DMS 273 (cell line): ENCODE measurements around the gene CNMD.
"Not testable (repeated sequence)": the region's sequence is repeated elsewhere in the genome, so short reads cannot be mapped to it uniquely, and the experiment has no call there.

Source experiments
- DNase-seq: peaks from one replicate; lab custom pipeline; 2025; ENCODE audit not compliant: unreplicated experiment; lab: John Stamatoyannopoulos, UW

Gene CNMD

GRCh38 chr13:52746141-52746540 lies 6.5 kb upstream of the CNMD start:
- peak; percentile 25 for DNase-seq

DNA sequence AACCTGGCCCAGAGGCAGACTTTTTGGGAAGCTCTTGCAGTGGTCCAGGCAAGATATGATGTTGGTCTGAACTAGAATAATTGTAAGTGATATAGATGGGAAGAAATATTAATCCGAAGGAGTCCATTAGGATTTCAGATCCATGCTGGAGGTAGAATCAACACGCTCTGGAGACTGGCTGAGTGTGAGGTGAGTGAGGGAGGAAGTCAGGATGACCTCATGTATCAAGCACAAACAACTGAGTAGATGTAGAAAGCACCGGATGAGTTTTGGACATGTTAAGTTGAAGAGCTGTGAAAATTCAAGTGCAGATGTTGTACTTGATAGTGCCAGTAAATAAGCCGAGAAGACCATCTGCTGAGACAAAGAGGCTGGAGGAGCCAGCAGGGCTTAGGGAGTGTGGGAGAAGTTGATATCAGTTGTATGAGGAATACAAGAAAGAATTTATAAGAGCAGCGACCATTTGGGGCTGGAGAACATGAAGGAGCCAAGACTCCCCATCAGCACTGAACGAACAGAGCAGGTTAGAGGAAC lies 5.3 kb upstream of the CNMD start:
- peak; percentile 92 for DNase-seq

GRCh38 chr13:52743988-52744387 lies 4.4 kb upstream of the CNMD start:
- DNase-seq = peak; percentile 31

GRCh38 chr13:52743569-52743968 lies 3.9 kb upstream of the CNMD start:
- DNase-seq = no peak

GRCh38 chr13:52738719-52739467 lies 727 bp downstream of the CNMD start:
- DNase-seq = no peak

- no peak for DNase-seq
Measured at GRCh38 chr13:52737965-52738364, 1.7 kb downstream of the CNMD start.

- no peak for DNase-seq
Measured at GRCh38 chr13:52737451-52737850, 2.2 kb downstream of the CNMD start.

- DNase-seq = no peak
Measured at GRCh38 chr13:52736891-52737290, 2.7 kb downstream of the CNMD start.

- DNase-seq = no peak
Measured at GRCh38 chr13:52734075-52734623, 5.5 kb downstream of the CNMD start.

DNA sequence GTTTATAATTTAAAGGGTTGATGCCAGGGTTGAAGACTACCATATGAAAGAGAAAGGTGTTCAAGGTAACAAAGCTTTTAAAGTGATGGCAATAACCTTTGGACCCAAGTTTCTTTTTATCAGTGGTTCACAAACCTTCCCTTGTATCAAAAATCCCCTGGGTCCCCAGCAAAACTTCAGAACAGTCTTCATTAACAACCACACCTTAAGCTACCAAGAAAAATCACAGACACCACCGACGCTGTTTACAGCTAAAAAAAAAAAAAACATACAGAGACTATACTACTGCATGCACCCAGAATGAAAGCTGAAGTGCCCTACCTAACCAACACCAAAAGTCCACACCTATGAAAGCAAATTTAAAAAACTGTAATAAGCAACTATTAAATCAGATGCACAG lies 13.4 kb downstream of the CNMD start:
- no peak for DNase-seq

DNA sequence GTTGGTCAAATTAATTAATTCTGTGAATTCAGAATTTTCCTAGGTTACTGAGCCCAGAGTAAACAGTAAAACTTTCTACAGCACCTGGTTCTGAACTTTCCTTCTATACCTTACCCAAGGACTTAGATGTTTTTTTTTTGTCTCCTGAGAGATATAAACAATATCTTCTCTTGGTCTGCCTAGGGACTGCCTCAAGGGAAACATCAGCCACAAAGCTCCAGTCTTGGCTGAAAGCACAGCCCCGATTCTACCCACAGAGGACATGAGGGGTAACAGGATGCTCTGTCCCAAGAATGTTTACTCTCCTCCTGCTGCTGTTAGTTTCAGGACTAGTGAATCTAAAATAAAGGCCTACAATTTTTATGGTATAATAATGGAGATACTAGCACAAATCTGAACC lies 14.3 kb downstream of the CNMD start:
- no peak for DNase-seq

GRCh38 chr13:52723181-52723580 lies 16.4 kb downstream of the CNMD start:
- DNase-seq = no peak

DNA sequence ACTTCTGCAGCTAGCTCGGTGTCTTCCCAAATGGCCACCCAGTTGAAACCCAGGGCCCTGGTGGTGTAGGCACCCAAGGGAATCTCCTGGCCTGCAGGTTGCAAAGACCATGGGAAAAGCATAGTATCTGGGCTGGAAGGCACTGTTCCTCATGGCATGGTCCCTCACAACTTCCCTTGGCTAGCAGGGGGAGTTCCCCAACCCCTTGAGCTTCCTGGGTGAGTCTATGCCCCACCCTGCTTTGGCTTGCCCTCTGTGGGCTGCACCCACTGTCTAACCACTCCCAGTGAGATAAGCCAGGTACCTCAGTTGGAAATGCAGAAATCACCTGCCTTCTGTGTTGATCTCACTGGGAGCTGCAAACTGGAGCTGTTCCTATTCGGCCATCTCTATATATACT lies 18.3 kb downstream of the CNMD start:
- not testable (repeated sequence) for DNase-seq

GRCh38 chr13:52720904-52721303 lies 18.7 kb downstream of the CNMD start:
- not testable (repeated sequence) for DNase-seq

- no peak for DNase-seq
Measured at GRCh38 chr13:52713894-52714293, 25.7 kb downstream of the CNMD start.

DNA sequence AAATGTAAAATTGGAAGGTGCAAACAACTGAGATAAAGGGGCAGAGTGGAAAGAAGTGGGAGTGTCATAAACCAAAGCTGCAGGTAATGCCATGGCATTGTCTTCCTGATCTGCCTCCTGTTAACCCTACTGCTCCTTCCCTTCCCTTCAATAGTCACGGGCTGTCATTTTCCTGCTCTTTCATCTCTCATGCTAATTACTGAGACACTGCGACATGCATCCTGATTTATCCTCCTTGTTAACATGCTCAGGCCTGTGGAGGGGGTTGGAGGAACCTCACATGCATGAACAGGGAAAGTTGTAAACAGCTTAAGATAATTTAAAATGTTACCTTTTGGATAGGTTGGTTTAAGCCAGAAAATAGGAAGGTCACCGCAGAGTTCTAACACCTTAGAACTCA lies 27.2 kb downstream of the CNMD start:
- no peak for DNase-seq

DNA sequence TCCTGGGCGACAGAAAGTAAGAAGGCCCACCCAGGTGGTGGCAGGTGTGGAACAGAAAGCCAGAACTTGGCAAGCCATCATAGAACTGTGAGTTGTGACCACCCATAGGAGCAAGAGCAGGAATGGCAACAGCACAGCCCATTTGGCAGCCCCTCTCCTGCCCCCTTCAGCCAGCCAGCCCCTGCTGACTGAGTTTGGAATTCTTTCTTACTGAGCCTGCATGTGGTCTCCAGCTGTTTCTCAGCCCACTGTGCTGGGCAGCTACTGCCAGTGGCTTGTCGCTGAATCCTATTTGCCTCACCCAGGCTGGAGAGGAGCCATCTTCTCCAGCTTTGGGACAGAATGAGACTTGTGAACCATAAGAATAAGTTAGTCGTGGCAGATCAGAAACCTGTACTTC lies 28.3 kb downstream of the CNMD start:
- DNase-seq = peak; percentile 5

DNA sequence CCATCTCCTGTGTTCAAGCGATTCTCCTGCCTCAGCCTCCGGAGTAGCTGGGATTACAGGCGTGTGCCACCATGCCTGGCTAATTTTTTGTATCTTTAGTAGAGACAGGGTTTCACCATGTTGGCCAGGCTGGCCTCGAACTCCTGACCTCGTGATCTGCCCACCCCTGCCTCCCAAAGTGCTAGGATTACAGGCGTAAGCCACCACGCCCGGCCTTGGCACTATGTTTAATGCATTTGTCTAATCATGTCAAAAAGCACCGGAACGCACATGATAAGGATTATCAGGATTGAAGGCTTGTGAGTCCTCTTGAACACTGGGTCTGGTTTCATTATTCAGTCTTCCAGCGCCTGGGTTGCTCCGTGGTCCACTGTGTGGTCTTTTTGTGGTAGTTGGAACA lies 31.4 kb downstream of the CNMD start:
- not testable (repeated sequence) for DNase-seq

- peak; percentile 29 for DNase-seq
Measured at GRCh38 chr13:52707375-52707774, 32.2 kb downstream of the CNMD start.

- no peak for DNase-seq
Measured at GRCh38 chr13:52706081-52706480, 33.5 kb downstream of the CNMD start.

- no peak for DNase-seq
Measured at GRCh38 chr13:52703482-52703881, 36.1 kb downstream of the CNMD start.

GRCh38 chr13:52701728-52702465 lies 37.7 kb downstream of the CNMD start:
- DNase-seq = no peak
